OCI-LY7 (cell line): ENCODE measurements around the gene TTYH1. TPM values are rescaled to one million over a fixed set of nuclear protein-coding genes. Genes with fewer than 3 reads are reported as not detected.

ENCODE experiments used
- BruUV-seq: library from RNA; stranded (reverse); fragments of 400-500 nt; replicated peaks from 2 replicates; lab custom pipeline; 2021; lab: Mats Ljungman, UMichigan
- CTCF ChIA-PET: fragments of 300-600 bp; sonication (Branson Sonifier 250); formaldehyde crosslinking; loops from one replicate; lab custom pipeline; 2022; ENCODE audit warnings: antibody characterized with exemption; ENCODE audit not compliant: unreplicated experiment; lab: Charles Lee
- POLR2A ChIA-PET: fragments of 300-600 bp; sonication (Branson Sonifier 250); formaldehyde crosslinking; loops from one replicate; lab custom pipeline; 2022; ENCODE audit warnings: antibody characterized with exemption; lab: Charles Lee
- DNase-seq: peaks from one replicate; pipeline ENCODE4 v3.0.0-alpha.2; 2015; ENCODE audit warnings: low spot score
- H2AFZ ChIP-seq: fragments of 200-600 bp; sonication (generic), shearing (Covaris generic); 2 replicates; pipeline ENCODE4 v1.6.1; 2014; ENCODE audit warnings: mild to moderate bottlenecking, antibody characterized with exemption, low read length, moderate library complexity
- H3K27ac ChIP-seq: fragments of 200-600 bp; sonication (generic); 2 replicates; pipeline ENCODE4 v1.5.1; 2014; ENCODE audit warnings: mixed run types, low read depth, mild to moderate bottlenecking, moderate library complexity, low read length, inconsistent platforms; ENCODE audit not compliant: poor library complexity, severe bottlenecking
- H3K36me3 ChIP-seq: fragments of 200-600 bp; sonication (generic); 2 replicates; pipeline ENCODE4 v1.6.1; 2014; ENCODE audit warnings: mild to moderate bottlenecking, antibody characterized with exemption, low read length, moderate library complexity, mixed read lengths; ENCODE audit not compliant: insufficient read depth
- H3K4me1 ChIP-seq: fragments of 200-600 bp; sonication (generic); 2 replicates; pipeline ENCODE4 v1.5.1; 2014; ENCODE audit warnings: mild to moderate bottlenecking, low read length; ENCODE audit not compliant: insufficient read depth, poor library complexity, severe bottlenecking
- H3K4me2 ChIP-seq: fragments of 200-600 bp; sonication (generic); 2 replicates; pipeline ENCODE4 v1.6.1; 2014; ENCODE audit warnings: mild to moderate bottlenecking, low read length
- H3K4me3 ChIP-seq: fragments of 200-600 bp; sonication (generic); 2 replicates; pipeline ENCODE4 v1.5.1; 2014; ENCODE audit warnings: mild to moderate bottlenecking, low read depth, low read length; ENCODE audit not compliant: poor library complexity, severe bottlenecking
- H3K79me2 ChIP-seq: fragments of 200-600 bp; sonication (generic); 2 replicates; pipeline ENCODE4 v1.6.1; 2016; ENCODE audit warnings: low read depth, mild to moderate bottlenecking, low read length, moderate library complexity, mixed read lengths; ENCODE audit not compliant: insufficient read depth
- H3K9me2 ChIP-seq: fragments of 200-600 bp; sonication (generic); 2 replicates; pipeline ENCODE4 v1.6.1; 2016; ENCODE audit warnings: mild to moderate bottlenecking, low read length, mixed read lengths; ENCODE audit not compliant: insufficient read depth
- H3K9me3 ChIP-seq: fragments of 200-600 bp; sonication (generic); 2 replicates; pipeline ENCODE4 v1.6.1; 2014; ENCODE audit warnings: mild to moderate bottlenecking, mixed run types, low read length, mixed read lengths
- H4K20me1 ChIP-seq: fragments of 200-600 bp; sonication (generic); 2 replicates; pipeline ENCODE4 v1.6.1; 2014; ENCODE audit warnings: mild to moderate bottlenecking, antibody characterized with exemption, low read length, moderate library complexity, mixed read lengths; ENCODE audit not compliant: insufficient read depth
- EZH2phosphoT487 ChIP-seq: fragments of 200-600 bp; sonication (generic); IDR thresholded peaks from 2 replicates; pipeline ENCODE4 v1.6.1; 2018; ENCODE audit warnings: low read depth, borderline replicate concordance, mild to moderate bottlenecking, mixed run types, antibody characterized with exemption, low read length, moderate library complexity, mixed read lengths
- intact Hi-C: fragments of 100-400 bp; cut with micrococcal nuclease; formaldehyde crosslinking; loops from one replicate; pipeline ENCODE4 v1.10.0; 2022; ENCODE audit not compliant: unreplicated experiment
- total RNA-seq, 2 experiments: library from RNA; depleted of rRNA in 1 of 2; stranded (reverse); fragments of >200 nt in 1 of 2; shearing (Covaris generic) in 1 of 2; gene quantifications; 2 replicates each; pipeline ENCODE4 v1.2.3, GENCODE V29; 2014 to 2022
- TF ChIP-seq, protein P1 (sequence below): fragments of 200-600 bp; sonication (generic); conservative IDR thresholded peaks from 2 replicates; pipeline ENCODE4 v1.5.1; 2014; ENCODE audit warnings: mild to moderate bottlenecking, antibody characterized with exemption, low read length, moderate library complexity, mixed read lengths

Gene TTYH1
- total RNA-seq, 2 experiments from 2014 or later = 0.53 TPM; not detected in 1

DNA sequence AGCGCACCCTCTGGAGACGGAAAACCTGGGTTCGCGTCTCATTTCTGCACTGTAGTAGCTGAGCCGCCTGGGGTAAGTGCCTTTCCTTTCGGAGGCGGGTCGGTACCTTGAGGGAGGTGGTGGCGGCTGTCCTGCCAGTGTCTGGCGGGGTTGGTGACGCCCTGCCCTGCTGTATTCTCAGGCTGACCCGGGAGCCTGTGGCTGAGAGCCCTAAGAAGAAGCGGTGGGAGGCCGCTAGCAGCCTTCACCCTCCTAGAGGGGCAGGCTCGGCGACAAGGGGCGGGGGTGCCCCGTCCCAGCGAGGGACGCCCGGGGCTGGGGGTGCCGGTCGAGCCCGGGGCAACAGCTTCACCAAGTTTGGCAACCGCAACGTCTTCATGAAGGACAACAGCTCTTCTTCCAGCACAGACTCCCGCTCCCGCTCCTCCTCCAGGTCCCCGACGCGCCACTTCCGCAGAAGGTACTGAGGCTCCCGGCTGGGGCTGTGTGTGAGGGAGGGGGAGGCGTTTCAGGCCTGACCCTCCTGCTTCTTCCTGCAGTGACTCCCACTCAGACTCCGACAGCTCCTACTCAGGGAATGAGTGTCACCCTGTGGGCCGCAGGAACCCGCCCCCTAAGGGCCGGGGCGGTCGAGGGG lies 40.6 kb downstream of the TTYH1 start:
- no TSS peak for BruUV-seq
- intact Hi-C loops = no loop called here
- no peak for DNase-seq
- Histone ChIP-seq H3K9me3 (no peaks in the 10 kb centered on the region), H3K4me2 (no peak overlapping the region), H3K36me3 (peaks cover 97% of the 10 kb centered on the region), H3K4me1 (peaks cover 5% of the 10 kb centered on the region), H3K79me2 (peaks cover 13% of the 10 kb centered on the region), H2AFZ (no peak overlapping the region), H3K27ac (no peak overlapping the region), H3K9me2 (no peaks in the 10 kb centered on the region), H3K4me3 (no peak overlapping the region), H4K20me1 (peaks cover 11% of the 10 kb centered on the region)
- ChIA-PET POLR2A (no interaction called here), CTCF (no interaction called here)
- TF ChIP-seq, protein P1, sequence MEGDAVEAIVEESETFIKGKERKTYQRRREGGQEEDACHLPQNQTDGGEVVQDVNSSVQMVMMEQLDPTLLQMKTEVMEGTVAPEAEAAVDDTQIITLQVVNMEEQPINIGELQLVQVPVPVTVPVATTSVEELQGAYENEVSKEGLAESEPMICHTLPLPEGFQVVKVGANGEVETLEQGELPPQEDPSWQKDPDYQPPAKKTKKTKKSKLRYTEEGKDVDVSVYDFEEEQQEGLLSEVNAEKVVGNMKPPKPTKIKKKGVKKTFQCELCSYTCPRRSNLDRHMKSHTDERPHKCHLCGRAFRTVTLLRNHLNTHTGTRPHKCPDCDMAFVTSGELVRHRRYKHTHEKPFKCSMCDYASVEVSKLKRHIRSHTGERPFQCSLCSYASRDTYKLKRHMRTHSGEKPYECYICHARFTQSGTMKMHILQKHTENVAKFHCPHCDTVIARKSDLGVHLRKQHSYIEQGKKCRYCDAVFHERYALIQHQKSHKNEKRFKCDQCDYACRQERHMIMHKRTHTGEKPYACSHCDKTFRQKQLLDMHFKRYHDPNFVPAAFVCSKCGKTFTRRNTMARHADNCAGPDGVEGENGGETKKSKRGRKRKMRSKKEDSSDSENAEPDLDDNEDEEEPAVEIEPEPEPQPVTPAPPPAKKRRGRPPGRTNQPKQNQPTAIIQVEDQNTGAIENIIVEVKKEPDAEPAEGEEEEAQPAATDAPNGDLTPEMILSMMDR = no peak
- no peak for TF ChIP-seq EZH2phosphoT487

DNA sequence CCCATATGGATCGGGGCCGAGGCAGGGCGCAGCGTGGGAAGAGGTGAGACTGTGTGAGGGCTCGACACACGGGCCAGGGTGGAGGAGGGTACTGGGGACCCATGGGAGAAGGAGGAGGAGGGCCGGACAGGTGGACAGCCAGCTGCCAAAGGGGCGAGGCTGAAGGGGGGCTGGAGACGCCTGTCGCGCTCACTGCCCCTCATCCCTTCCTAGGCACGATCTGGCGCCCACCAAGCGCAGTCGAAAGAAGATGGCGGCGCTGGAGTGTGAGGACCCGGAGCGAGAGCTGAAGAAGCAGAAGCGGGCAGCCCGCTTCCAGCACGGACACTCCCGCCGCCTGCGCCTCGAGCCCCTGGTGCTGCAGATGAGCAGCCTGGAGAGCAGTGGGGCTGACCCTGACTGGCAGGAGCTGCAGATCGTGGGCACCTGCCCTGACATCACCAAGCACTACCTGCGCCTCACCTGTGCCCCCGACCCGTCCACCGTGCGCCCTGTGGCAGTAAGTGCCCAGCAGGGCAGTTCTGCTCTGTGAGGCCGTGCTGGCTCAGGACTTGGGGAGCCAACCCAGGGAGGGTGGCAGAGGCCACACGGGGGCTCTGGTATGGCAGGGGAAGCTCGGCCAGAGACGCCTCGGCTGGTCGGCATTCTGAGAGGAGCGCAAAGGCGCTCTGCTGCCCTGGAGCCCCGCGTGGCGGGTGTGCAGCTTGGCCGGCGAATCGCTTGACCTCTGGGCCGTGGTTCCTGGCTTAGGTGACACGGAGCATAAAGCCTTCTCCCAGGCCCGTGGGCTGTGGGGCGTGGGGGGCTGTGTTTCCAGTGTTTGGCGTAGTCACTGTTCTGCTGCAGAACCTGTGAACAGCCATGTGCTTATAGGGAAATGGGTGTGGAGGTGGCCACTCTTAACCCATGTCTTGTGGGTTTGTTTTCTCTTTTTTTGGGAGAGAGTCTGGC lies 41.4 kb downstream of the TTYH1 start:
- Histone ChIP-seq H3K4me1 (peaks cover under 1% of the 10 kb centered on the region), H3K27ac (no peak overlapping the region), H3K79me2 (peaks cover 5% of the 10 kb centered on the region), H3K4me2 (no peak overlapping the region), H2AFZ (no peak overlapping the region), H3K4me3 (no peak overlapping the region), H4K20me1 (peaks cover 3% of the 10 kb centered on the region), H3K9me3 (no peaks in the 10 kb centered on the region), H3K36me3 (peaks cover 96% of the 10 kb centered on the region), H3K9me2 (no peaks in the 10 kb centered on the region)
- TF ChIP-seq EZH2phosphoT487 = no peak
- TF ChIP-seq, protein P1 = no peak
- CTCF ChIA-PET = no interaction called here
- POLR2A ChIA-PET = no interaction called here
- no peak for DNase-seq
- intact Hi-C loops = no loop called here
- BruUV-seq = no TSS peak
